ENCODE results near the gene RNF126. TPM values are rescaled to one million over a fixed set of nuclear protein-coding genes. Genes with fewer than 3 reads are reported as not detected.
"Not testable (repeated sequence)": the region's sequence is repeated elsewhere in the genome, so short reads cannot be mapped to it uniquely, and the experiment has no call there.

The RNF126 gene
- total RNA-seq, 1 donor from 2014 or later: 34.8 TPM

GRCh38 chr19:628168-628567 is 34.8 kb downstream of the RNF126 start:
- no peak for DNase-seq (ENCODE audit: low spot score)

- DNase-seq (ENCODE audit: low spot score): not testable (repeated sequence)
These were observed 36.4 kb downstream of the RNF126 start for GRCh38 chr19:626566-626965.

GRCh38 chr19:625257-625656 is 37.8 kb downstream of the RNF126 start:
- DNase-seq (ENCODE audit: low spot score): no peak

GRCh38 chr19:624433-625109 is 38.4 kb downstream of the RNF126 start:
- DNase-seq (ENCODE audit: low spot score): no peak

- no peak for DNase-seq (ENCODE audit: low spot score)
These were observed 39.0 kb downstream of the RNF126 start for GRCh38 chr19:623974-624373.

- DNase-seq (ENCODE audit: low spot score): no peak
These were observed 39.7 kb downstream of the RNF126 start for GRCh38 chr19:623175-623916.

GRCh38 chr19:622666-623065 is 40.3 kb downstream of the RNF126 start:
- no peak for DNase-seq (ENCODE audit: low spot score)

- no peak for DNase-seq (ENCODE audit: low spot score)
These were observed 41.2 kb downstream of the RNF126 start for GRCh38 chr19:621819-622218.

GRCh38 chr19:621191-621590 is 41.8 kb downstream of the RNF126 start:
- not testable (repeated sequence) for DNase-seq (ENCODE audit: low spot score)

GRCh38 chr19:620166-620862 is 42.7 kb downstream of the RNF126 start:
- no peak for DNase-seq (ENCODE audit: low spot score)

GRCh38 chr19:619286-620002 is 43.6 kb downstream of the RNF126 start:
- DNase-seq (ENCODE audit: low spot score): no peak

GRCh38 chr19:618674-619285 is 44.2 kb downstream of the RNF126 start:
- no peak for DNase-seq (ENCODE audit: low spot score)

- DNase-seq (ENCODE audit: low spot score): no peak
These were observed 44.8 kb downstream of the RNF126 start for GRCh38 chr19:618247-618619.

GRCh38 chr19:617551-618246 is 45.3 kb downstream of the RNF126 start:
- no peak for DNase-seq (ENCODE audit: low spot score)

- no peak for DNase-seq (ENCODE audit: low spot score)
These were observed 46.1 kb downstream of the RNF126 start for GRCh38 chr19:616747-617526.

GRCh38 chr19:616062-616700 is 46.8 kb downstream of the RNF126 start:
- no peak for DNase-seq (ENCODE audit: low spot score)

GRCh38 chr19:615619-616018 is 47.4 kb downstream of the RNF126 start:
- DNase-seq (ENCODE audit: low spot score): no peak

- DNase-seq (ENCODE audit: low spot score): no peak
These were observed 49.1 kb downstream of the RNF126 start for GRCh38 chr19:613732-614567.

- DNase-seq (ENCODE audit: low spot score): no peak
These were observed 50.1 kb downstream of the RNF126 start for GRCh38 chr19:612941-613340.

Data from mucosa of gallbladder (tissue), 1 donor.